ENCODE results near the gene THBS3. TPM values are rescaled to one million over a fixed set of nuclear protein-coding genes. Genes with fewer than 3 reads are reported as not detected.

Gene THBS3
- total and polyA plus RNA-seq, 2 of the 13 experiments (the other 11 are each of a cell fraction or from before 2014, with no cell fraction given): 0.86 to 3.6 TPM

- TF ChIP-seq, protein P1, sequence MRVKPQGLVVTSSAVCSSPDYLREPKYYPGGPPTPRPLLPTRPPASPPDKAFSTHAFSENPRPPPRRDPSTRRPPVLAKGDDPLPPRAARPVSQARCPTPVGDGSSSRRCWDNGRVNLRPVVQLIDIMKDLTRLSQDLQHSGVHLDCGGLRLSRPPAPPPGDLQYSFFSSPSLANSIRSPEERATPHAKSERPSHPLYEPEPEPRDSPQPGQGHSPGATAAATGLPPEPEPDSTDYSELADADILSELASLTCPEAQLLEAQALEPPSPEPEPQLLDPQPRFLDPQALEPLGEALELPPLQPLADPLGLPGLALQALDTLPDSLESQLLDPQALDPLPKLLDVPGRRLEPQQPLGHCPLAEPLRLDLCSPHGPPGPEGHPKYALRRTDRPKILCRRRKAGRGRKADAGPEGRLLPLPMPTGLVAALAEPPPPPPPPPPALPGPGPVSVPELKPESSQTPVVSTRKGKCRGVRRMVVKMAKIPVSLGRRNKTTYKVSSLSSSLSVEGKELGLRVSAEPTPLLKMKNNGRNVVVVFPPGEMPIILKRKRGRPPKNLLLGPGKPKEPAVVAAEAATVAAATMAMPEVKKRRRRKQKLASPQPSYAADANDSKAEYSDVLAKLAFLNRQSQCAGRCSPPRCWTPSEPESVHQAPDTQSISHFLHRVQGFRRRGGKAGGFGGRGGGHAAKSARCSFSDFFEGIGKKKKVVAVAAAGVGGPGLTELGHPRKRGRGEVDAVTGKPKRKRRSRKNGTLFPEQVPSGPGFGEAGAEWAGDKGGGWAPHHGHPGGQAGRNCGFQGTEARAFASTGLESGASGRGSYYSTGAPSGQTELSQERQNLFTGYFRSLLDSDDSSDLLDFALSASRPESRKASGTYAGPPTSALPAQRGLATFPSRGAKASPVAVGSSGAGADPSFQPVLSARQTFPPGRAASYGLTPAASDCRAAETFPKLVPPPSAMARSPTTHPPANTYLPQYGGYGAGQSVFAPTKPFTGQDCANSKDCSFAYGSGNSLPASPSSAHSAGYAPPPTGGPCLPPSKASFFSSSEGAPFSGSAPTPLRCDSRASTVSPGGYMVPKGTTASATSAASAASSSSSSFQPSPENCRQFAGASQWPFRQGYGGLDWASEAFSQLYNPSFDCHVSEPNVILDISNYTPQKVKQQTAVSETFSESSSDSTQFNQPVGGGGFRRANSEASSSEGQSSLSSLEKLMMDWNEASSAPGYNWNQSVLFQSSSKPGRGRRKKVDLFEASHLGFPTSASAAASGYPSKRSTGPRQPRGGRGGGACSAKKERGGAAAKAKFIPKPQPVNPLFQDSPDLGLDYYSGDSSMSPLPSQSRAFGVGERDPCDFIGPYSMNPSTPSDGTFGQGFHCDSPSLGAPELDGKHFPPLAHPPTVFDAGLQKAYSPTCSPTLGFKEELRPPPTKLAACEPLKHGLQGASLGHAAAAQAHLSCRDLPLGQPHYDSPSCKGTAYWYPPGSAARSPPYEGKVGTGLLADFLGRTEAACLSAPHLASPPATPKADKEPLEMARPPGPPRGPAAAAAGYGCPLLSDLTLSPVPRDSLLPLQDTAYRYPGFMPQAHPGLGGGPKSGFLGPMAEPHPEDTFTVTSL (CRISPR knock-in tag; IDR thresholded peaks at IDR 0.05; ENCODE audit: borderline replicate concordance): no peak
- TF ChIP-seq CHCHD3 (CRISPR knock-in tag; IDR thresholded peaks at IDR 0.05) (no peak), GTF3A (CRISPR knock-in tag; conservative IDR thresholded peaks at IDR 0.05) (no peak), CEBPG (CRISPR knock-in tag; IDR thresholded peaks at IDR 0.05) (no peak), ZNF652 (CRISPR knock-in tag; IDR thresholded peaks at IDR 0.05; ENCODE audit: borderline replicate concordance, low read depth) (no peak), ZNF484 (CRISPR knock-in tag; IDR thresholded peaks at IDR 0.05; ENCODE audit: borderline replicate concordance, low read depth) (no peak), ZNF749 (CRISPR knock-in tag; IDR thresholded peaks at IDR 0.05; ENCODE audit: borderline replicate concordance) (no peak), ZNF503 (CRISPR knock-in tag; IDR thresholded peaks at IDR 0.05) (no peak), ZNF713 (CRISPR knock-in tag; IDR thresholded peaks at IDR 0.05) (no peak), ZNF572 (CRISPR knock-in tag; IDR thresholded peaks at IDR 0.05) (no peak), RBM22 (optimal IDR thresholded peaks at IDR 0.05; ENCODE audit: low read length) (no peak), ZNF547 (CRISPR knock-in tag; IDR thresholded peaks at IDR 0.05) (no peak), WIZ (CRISPR knock-in tag; IDR thresholded peaks at IDR 0.05) (no peak), KDM4B (CRISPR knock-in tag; IDR thresholded peaks at IDR 0.05) (0 out of 2 replicates have a peak, but pooled peaks have one; percentile 11)
- TF ChIP-seq, protein P2, sequence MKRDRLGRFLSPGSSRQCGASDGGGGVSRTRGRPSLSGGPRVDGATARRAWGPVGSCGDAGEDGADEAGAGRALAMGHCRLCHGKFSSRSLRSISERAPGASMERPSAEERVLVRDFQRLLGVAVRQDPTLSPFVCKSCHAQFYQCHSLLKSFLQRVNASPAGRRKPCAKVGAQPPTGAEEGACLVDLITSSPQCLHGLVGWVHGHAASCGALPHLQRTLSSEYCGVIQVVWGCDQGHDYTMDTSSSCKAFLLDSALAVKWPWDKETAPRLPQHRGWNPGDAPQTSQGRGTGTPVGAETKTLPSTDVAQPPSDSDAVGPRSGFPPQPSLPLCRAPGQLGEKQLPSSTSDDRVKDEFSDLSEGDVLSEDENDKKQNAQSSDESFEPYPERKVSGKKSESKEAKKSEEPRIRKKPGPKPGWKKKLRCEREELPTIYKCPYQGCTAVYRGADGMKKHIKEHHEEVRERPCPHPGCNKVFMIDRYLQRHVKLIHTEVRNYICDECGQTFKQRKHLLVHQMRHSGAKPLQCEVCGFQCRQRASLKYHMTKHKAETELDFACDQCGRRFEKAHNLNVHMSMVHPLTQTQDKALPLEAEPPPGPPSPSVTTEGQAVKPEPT (CRISPR knock-in tag; IDR thresholded peaks at IDR 0.05; ENCODE audit: low read depth): no peak; the same call in 1 of the 2 replicates
- TF ChIP-seq, protein P3, sequence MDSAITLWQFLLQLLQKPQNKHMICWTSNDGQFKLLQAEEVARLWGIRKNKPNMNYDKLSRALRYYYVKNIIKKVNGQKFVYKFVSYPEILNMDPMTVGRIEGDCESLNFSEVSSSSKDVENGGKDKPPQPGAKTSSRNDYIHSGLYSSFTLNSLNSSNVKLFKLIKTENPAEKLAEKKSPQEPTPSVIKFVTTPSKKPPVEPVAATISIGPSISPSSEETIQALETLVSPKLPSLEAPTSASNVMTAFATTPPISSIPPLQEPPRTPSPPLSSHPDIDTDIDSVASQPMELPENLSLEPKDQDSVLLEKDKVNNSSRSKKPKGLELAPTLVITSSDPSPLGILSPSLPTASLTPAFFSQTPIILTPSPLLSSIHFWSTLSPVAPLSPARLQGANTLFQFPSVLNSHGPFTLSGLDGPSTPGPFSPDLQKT (CRISPR knock-in tag; IDR thresholded peaks at IDR 0.05; ENCODE audit: borderline replicate concordance): no peak
- TF ChIP-seq, protein P4, sequence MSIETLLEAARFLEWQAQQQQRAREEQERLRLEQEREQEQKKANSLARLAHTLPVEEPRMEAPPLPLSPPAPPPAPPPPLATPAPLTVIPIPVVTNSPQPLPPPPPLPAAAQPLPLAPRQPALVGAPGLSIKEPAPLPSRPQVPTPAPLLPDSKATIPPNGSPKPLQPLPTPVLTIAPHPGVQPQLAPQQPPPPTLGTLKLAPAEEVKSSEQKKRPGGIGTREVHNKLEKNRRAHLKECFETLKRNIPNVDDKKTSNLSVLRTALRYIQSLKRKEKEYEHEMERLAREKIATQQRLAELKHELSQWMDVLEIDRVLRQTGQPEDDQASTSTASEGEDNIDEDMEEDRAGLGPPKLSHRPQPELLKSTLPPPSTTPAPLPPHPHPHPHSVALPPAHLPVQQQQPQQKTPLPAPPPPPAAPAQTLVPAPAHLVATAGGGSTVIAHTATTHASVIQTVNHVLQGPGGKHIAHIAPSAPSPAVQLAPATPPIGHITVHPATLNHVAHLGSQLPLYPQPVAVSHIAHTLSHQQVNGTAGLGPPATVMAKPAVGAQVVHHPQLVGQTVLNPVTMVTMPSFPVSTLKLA (IDR thresholded peaks at IDR 0.05): no peak
Measured at GRCh38 chr1:155227261-155228095, 19.8 kb upstream of the THBS3 start (continued).
